ENCODE results near the gene DCAF5. TPM values are rescaled to one million over a fixed set of nuclear protein-coding genes. Genes with fewer than 3 reads are reported as not detected.
A peak's percentile ranks its signal among the peaks of the same experiment; 100 is the strongest.
"Not testable (repeated sequence)": the region's sequence is repeated elsewhere in the genome, so short reads cannot be mapped to it uniquely, and the experiment has no call there.

The DCAF5 gene
- total RNA-seq, 1 experiment from 2014 or later = 45.5 TPM

- H3K9ac ChIP-seq (ENCODE audit: low read length); H3K27ac ChIP-seq (ENCODE audit: low read length): not testable (repeated sequence)
Measured at GRCh38 chr14:69022093-69022492, 130.8 kb downstream of the DCAF5 start.

GRCh38 chr14:69017706-69018105 lies 135.2 kb downstream of the DCAF5 start:
- Histone ChIP-seq H3K4me3 (ENCODE audit: low read length) (no peak overlapping the region), H3K27ac (ENCODE audit: low read length) (no peak overlapping the region), H3K9me2 (replicated peaks; ENCODE audit: insufficient read depth, low read length) (no peaks in the 10 kb centered on the region), H2AFZ (ENCODE audit: low read length) (no peak overlapping the region), H3K79me2 (ENCODE audit: low read length) (no peaks in the 10 kb centered on the region), H3K9ac (ENCODE audit: low read length) (no peak overlapping the region), H3K4me1 (ENCODE audit: low read length) (no peaks in the 10 kb centered on the region; the same call in 1 of the 2 replicates), H4K20me1 (ENCODE audit: insufficient read depth, low read depth, low read length) (no peaks in the 10 kb centered on the region), H3K27me3 (ENCODE audit: low read length) (no peaks in the 10 kb centered on the region), H3K36me3 (ENCODE audit: insufficient read depth, low read length) (no peaks in the 10 kb centered on the region), H3K9me3 (ENCODE audit: low read length) (no peaks in the 10 kb centered on the region), H3K4me2 (ENCODE audit: low read depth, low read length, poor library complexity, severe bottlenecking) (no peak overlapping the region)
- DNase-seq = no peak

More at GRCh38 chr14:69022093-69022492, 130.8 kb downstream of the DCAF5 start:
- H3K4me3 ChIP-seq (ENCODE audit: low read length); H3K27me3 ChIP-seq (ENCODE audit: low read length); H4K20me1 ChIP-seq (ENCODE audit: insufficient read depth, low read depth, low read length); H3K4me2 ChIP-seq (ENCODE audit: low read depth, low read length, poor library complexity, severe bottlenecking); H3K79me2 ChIP-seq (ENCODE audit: low read length); H3K9me2 ChIP-seq (replicated peaks; ENCODE audit: insufficient read depth, low read length); H3K9me3 ChIP-seq (ENCODE audit: low read length); H3K36me3 ChIP-seq (ENCODE audit: insufficient read depth, low read length); H2AFZ ChIP-seq (ENCODE audit: low read length); H3K4me1 ChIP-seq (ENCODE audit: low read length): not testable (repeated sequence)
- DNase-seq = peak; percentile 36

GRCh38 chr14:69014829-69015259 lies 138.1 kb downstream of the DCAF5 start:
- Histone ChIP-seq H3K4me3 (ENCODE audit: low read length) (no peak overlapping the region), H3K27me3 (ENCODE audit: low read length) (no peaks in the 10 kb centered on the region), H3K9ac (ENCODE audit: low read length) (no peak overlapping the region), H3K27ac (ENCODE audit: low read length) (no peak overlapping the region), H4K20me1 (ENCODE audit: insufficient read depth, low read depth, low read length) (no peaks in the 10 kb centered on the region), H3K9me3 (ENCODE audit: low read length) (no peaks in the 10 kb centered on the region), H2AFZ (ENCODE audit: low read length) (no peak overlapping the region), H3K36me3 (ENCODE audit: insufficient read depth, low read length) (no peaks in the 10 kb centered on the region), H3K79me2 (ENCODE audit: low read length) (no peaks in the 10 kb centered on the region), H3K4me2 (ENCODE audit: low read depth, low read length, poor library complexity, severe bottlenecking) (no peak overlapping the region), H3K9me2 (replicated peaks; ENCODE audit: insufficient read depth, low read length) (no peaks in the 10 kb centered on the region), H3K4me1 (ENCODE audit: low read length) (no peaks in the 10 kb centered on the region; the same call in 1 of the 2 replicates)
- DNase-seq = no peak

- Histone ChIP-seq H3K4me2 (ENCODE audit: low read depth, low read length, poor library complexity, severe bottlenecking) (no peak overlapping the region), H3K9ac (ENCODE audit: low read length) (no peak overlapping the region), H3K27me3 (ENCODE audit: low read length) (no peaks in the 10 kb centered on the region), H2AFZ (ENCODE audit: low read length) (no peak overlapping the region), H3K27ac (ENCODE audit: low read length) (no peak overlapping the region), H3K9me2 (replicated peaks; ENCODE audit: insufficient read depth, low read length) (no peaks in the 10 kb centered on the region), H3K9me3 (ENCODE audit: low read length) (no peaks in the 10 kb centered on the region), H3K4me1 (ENCODE audit: low read length) (no peaks in the 10 kb centered on the region; the same call in 1 of the 2 replicates), H4K20me1 (ENCODE audit: insufficient read depth, low read depth, low read length) (no peaks in the 10 kb centered on the region), H3K79me2 (ENCODE audit: low read length) (no peaks in the 10 kb centered on the region), H3K4me3 (ENCODE audit: low read length) (no peak overlapping the region), H3K36me3 (ENCODE audit: insufficient read depth, low read length) (no peaks in the 10 kb centered on the region)
- DNase-seq = peak; percentile 51
Measured at GRCh38 chr14:69013943-69014782, 138.8 kb downstream of the DCAF5 start.

- no peak overlapping the region for H3K4me3 ChIP-seq (ENCODE audit: low read length)
- no peaks in the 10 kb centered on the region for H3K36me3 ChIP-seq (ENCODE audit: insufficient read depth, low read length)
- no peaks in the 10 kb centered on the region for H3K79me2 ChIP-seq (ENCODE audit: low read length)
- H2AFZ ChIP-seq (ENCODE audit: low read length) = no peak overlapping the region
- H3K9me2 ChIP-seq (replicated peaks; ENCODE audit: insufficient read depth, low read length) = no peaks in the 10 kb centered on the region
- H4K20me1 ChIP-seq (ENCODE audit: insufficient read depth, low read depth, low read length) = no peaks in the 10 kb centered on the region
- H3K9ac ChIP-seq (ENCODE audit: low read length) = no peak overlapping the region
- no peak overlapping the region for H3K27ac ChIP-seq (ENCODE audit: low read length)
- H3K4me2 ChIP-seq (ENCODE audit: low read depth, low read length, poor library complexity, severe bottlenecking) = no peak overlapping the region
- no peaks in the 10 kb centered on the region for H3K27me3 ChIP-seq (ENCODE audit: low read length)
- H3K9me3 ChIP-seq (ENCODE audit: low read length) = no peaks in the 10 kb centered on the region
- no peaks in the 10 kb centered on the region; the same call in 1 of the 2 replicates for H3K4me1 ChIP-seq (ENCODE audit: low read length)
- no peak for DNase-seq
Measured at GRCh38 chr14:69012256-69012953, 140.5 kb downstream of the DCAF5 start.

- no peak for DNase-seq
- Histone ChIP-seq H3K9me3 (ENCODE audit: low read length) (no peaks in the 10 kb centered on the region), H3K4me3 (ENCODE audit: low read length) (no peak overlapping the region), H3K9ac (ENCODE audit: low read length) (no peak overlapping the region), H3K27me3 (ENCODE audit: low read length) (0 out of 2 replicates have a peak, but pooled peaks cover 2% of the 10 kb centered on the region), H3K9me2 (replicated peaks; ENCODE audit: insufficient read depth, low read length) (no peaks in the 10 kb centered on the region), H3K4me2 (ENCODE audit: low read depth, low read length, poor library complexity, severe bottlenecking) (no peak overlapping the region), H3K36me3 (ENCODE audit: insufficient read depth, low read length) (no peaks in the 10 kb centered on the region), H3K27ac (ENCODE audit: low read length) (no peak overlapping the region), H3K79me2 (ENCODE audit: low read length) (no peaks in the 10 kb centered on the region), H4K20me1 (ENCODE audit: insufficient read depth, low read depth, low read length) (no peaks in the 10 kb centered on the region), H2AFZ (ENCODE audit: low read length) (no peak overlapping the region), H3K4me1 (ENCODE audit: low read length) (no peaks in the 10 kb centered on the region; the same call in 1 of the 2 replicates)
Measured at GRCh38 chr14:69010648-69011047, 142.3 kb downstream of the DCAF5 start.

GRCh38 chr14:69008421-69008884 lies 144.5 kb downstream of the DCAF5 start:
- H3K9ac ChIP-seq (ENCODE audit: low read length) = no peak overlapping the region
- no peaks in the 10 kb centered on the region for H3K9me2 ChIP-seq (replicated peaks; ENCODE audit: insufficient read depth, low read length)

GRCh38 chr14:69006346-69006745 lies 146.6 kb downstream of the DCAF5 start:
- Histone ChIP-seq H3K4me1 (ENCODE audit: low read length) (no peaks in the 10 kb centered on the region), H3K79me2 (ENCODE audit: low read length) (no peaks in the 10 kb centered on the region), H3K9me2 (replicated peaks; ENCODE audit: insufficient read depth, low read length) (no peaks in the 10 kb centered on the region), H3K9me3 (ENCODE audit: low read length) (no peaks in the 10 kb centered on the region), H3K9ac (ENCODE audit: low read length) (no peak overlapping the region), H2AFZ (ENCODE audit: low read length) (no peak overlapping the region), H4K20me1 (ENCODE audit: insufficient read depth, low read depth, low read length) (0 out of 2 replicates have a peak, but pooled peaks cover 3% of the 10 kb centered on the region), H3K4me2 (ENCODE audit: low read depth, low read length, poor library complexity, severe bottlenecking) (no peak overlapping the region), H3K27me3 (ENCODE audit: low read length) (0 out of 2 replicates have a peak, but pooled peaks cover 2% of the 10 kb centered on the region), H3K4me3 (ENCODE audit: low read length) (no peak overlapping the region), H3K36me3 (ENCODE audit: insufficient read depth, low read length) (no peaks in the 10 kb centered on the region), H3K27ac (ENCODE audit: low read length) (no peak overlapping the region)
- DNase-seq = no peak

More at GRCh38 chr14:69008421-69008884, 144.5 kb downstream of the DCAF5 start:
- no peaks in the 10 kb centered on the region for H3K36me3 ChIP-seq (ENCODE audit: insufficient read depth, low read length)
- 0 out of 2 replicates have a peak, but pooled peaks cover 2% of the 10 kb centered on the region for H3K27me3 ChIP-seq (ENCODE audit: low read length)
- H3K4me1 ChIP-seq (ENCODE audit: low read length) = no peaks in the 10 kb centered on the region
- no peaks in the 10 kb centered on the region for H3K9me3 ChIP-seq (ENCODE audit: low read length)
- H3K4me3 ChIP-seq (ENCODE audit: low read length) = no peak overlapping the region
- no peak overlapping the region for H3K4me2 ChIP-seq (ENCODE audit: low read depth, low read length, poor library complexity, severe bottlenecking)
- no peaks in the 10 kb centered on the region for H3K79me2 ChIP-seq (ENCODE audit: low read length)
- no peak for DNase-seq
- H4K20me1 ChIP-seq (ENCODE audit: insufficient read depth, low read depth, low read length) = 0 out of 2 replicates have a peak, but pooled peaks cover 3% of the 10 kb centered on the region
- no peak overlapping the region for H2AFZ ChIP-seq (ENCODE audit: low read length)
- H3K27ac ChIP-seq (ENCODE audit: low read length) = no peak overlapping the region

All from Karpas-422 (cell line).